Suprapubic skin (tissue), 4 donors: ENCODE data around the gene EFNB1. TPM values are rescaled to one million over a fixed set of nuclear protein-coding genes. Genes with fewer than 3 reads are reported as not detected.
"Not testable (repeated sequence)": the region's sequence is repeated elsewhere in the genome, so short reads cannot be mapped to it uniquely, and the experiment has no call there.

ENCODE experiments used
- DNase-seq, 2 donors: peaks; one replicate each; pipeline ENCODE4 v3.0.0-alpha.2; 2019; ENCODE audit warnings: low spot score in 2 of 2
- H3K27ac ChIP-seq: fragments of 200-600 bp; sonication (generic); one replicate; pipeline ENCODE4 v1.5.1; 2019
- H3K27me3 ChIP-seq: fragments of 200-600 bp; sonication (generic); one replicate; pipeline ENCODE4 v1.5.1; 2019
- H3K36me3 ChIP-seq: fragments of 200-600 bp; sonication (generic); one replicate; pipeline ENCODE4 v1.5.1; 2019
- H3K4me1 ChIP-seq: fragments of 200-600 bp; sonication (generic); one replicate; pipeline ENCODE4 v1.5.1; 2019
- H3K4me3 ChIP-seq: fragments of 200-600 bp; sonication (generic); one replicate; pipeline ENCODE4 v1.5.1; 2019; ENCODE audit warnings: mild to moderate bottlenecking
- H3K9me3 ChIP-seq: fragments of 200-600 bp; sonication (generic); one replicate; pipeline ENCODE4 v1.5.1; 2019
- EP300 ChIP-seq: sonication (generic); formaldehyde crosslinking; IDR thresholded peaks from one replicate; pipeline ENCODE4 v1.6.1; 2017; ENCODE audit warnings: antibody characterized with exemption
- POLR2A ChIP-seq, 2 donors: fragments of 450-650 bp; IDR thresholded peaks; one replicate each; pipeline ENCODE4 v1.6.1; 2017; ENCODE audit warnings: antibody characterized with exemption in 2 of 2, mild to moderate bottlenecking in 2 of 2, moderate library complexity in 2 of 2
- POLR2AphosphoS5 ChIP-seq, 3 donors: sonication (generic); formaldehyde crosslinking; IDR thresholded peaks; one replicate each; pipeline ENCODE4 v1.6.1; 2017; ENCODE audit warnings: antibody characterized with exemption in 3 of 3
- WGBS: methylation state at CpG from one replicate; pipeline ENCODE4 v1.1.5; 2018; 5-methylcytosine and 5-hydroxymethylcytosine counted together
- total RNA-seq, 4 donors: library from RNA; depleted of rRNA; stranded (reverse); fragments of >200 nt; gene quantifications; one replicate each; pipeline ENCODE4 v1.1.0, GENCODE V29; 2016
- TF ChIP-seq, protein P1 (sequence below), 2 donors: fragments of 200-600 bp in 1 of 2; fragments of 450-650 bp in 1 of 2; sonication (generic) in 1 of 2; IDR thresholded peaks; one replicate each; pipeline ENCODE4 v1.5.1; 2016 to 2019; ENCODE audit warnings: antibody characterized with exemption in 2 of 2, mild to moderate bottlenecking in 1 of 2, moderate library complexity in 1 of 2

Gene EFNB1
- total RNA-seq, 4 donors from 2014 or later = 78.4 to 103 (median 89.8) TPM

DNA sequence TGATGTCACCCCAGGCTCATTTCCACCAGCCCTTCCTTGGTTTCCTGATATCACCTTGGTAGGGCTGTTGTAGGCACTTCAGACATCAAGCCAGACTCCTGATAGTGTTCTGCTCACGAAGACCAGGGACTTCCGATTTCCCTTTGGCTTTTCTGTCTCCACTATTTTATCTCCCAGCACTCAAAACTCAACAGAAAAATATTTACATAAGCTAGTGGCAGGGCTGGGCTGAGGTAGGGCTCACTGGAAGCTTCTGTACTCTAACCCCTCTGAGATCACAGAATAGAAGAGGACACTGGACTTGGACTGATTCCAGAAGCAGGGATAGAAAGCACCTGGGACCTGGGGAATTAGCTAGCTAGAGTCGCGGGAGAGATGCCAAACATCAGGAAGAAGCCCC lies 34.4 kb upstream of the EFNB1 start:
- Histone ChIP-seq H3K36me3 (no peaks in the 10 kb centered on the region), H3K4me1 (no peaks in the 10 kb centered on the region), H3K4me3 (no peak overlapping the region), H3K9me3 (no peaks in the 10 kb centered on the region), H3K27ac (no peak overlapping the region), H3K27me3 (no peaks in the 10 kb centered on the region)
- TF ChIP-seq, protein P1, sequence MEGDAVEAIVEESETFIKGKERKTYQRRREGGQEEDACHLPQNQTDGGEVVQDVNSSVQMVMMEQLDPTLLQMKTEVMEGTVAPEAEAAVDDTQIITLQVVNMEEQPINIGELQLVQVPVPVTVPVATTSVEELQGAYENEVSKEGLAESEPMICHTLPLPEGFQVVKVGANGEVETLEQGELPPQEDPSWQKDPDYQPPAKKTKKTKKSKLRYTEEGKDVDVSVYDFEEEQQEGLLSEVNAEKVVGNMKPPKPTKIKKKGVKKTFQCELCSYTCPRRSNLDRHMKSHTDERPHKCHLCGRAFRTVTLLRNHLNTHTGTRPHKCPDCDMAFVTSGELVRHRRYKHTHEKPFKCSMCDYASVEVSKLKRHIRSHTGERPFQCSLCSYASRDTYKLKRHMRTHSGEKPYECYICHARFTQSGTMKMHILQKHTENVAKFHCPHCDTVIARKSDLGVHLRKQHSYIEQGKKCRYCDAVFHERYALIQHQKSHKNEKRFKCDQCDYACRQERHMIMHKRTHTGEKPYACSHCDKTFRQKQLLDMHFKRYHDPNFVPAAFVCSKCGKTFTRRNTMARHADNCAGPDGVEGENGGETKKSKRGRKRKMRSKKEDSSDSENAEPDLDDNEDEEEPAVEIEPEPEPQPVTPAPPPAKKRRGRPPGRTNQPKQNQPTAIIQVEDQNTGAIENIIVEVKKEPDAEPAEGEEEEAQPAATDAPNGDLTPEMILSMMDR (IDR thresholded peaks at IDR 0.05) = no peak
- no peak for DNase-seq
- 95% methylated on average over 4 of the region's 4 CpGs for WGBS

DNA sequence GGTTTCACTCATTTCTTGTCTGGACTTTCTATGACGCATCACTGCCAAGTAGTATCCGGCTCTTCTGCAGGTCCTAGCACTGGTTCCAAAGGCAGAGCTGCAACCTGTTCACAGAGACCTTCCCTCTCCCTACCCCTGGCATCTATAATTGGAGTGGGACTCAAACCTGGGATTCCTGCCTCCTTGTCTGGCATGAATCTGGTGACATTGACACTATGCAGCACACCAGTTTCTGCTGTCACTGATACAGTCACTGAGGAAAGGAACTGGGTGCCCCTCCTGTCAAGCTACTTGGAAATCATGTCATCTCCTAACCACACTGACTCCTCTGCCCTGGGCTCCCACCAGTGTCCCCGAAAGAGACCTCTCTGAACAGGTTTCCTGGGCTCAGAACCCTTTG lies 33.1 kb upstream of the EFNB1 start:
- no peaks in the 10 kb centered on the region for H3K9me3 ChIP-seq
- no peaks in the 10 kb centered on the region for H3K4me1 ChIP-seq
- H3K27me3 ChIP-seq = no peaks in the 10 kb centered on the region
- no peaks in the 10 kb centered on the region for H3K36me3 ChIP-seq
- TF ChIP-seq POLR2A (IDR thresholded peaks at IDR 0.05) (no peak), POLR2AphosphoS5 (IDR thresholded peaks at IDR 0.05) (no peak), EP300 (no peak)
- TF ChIP-seq, protein P1 (IDR thresholded peaks at IDR 0.05) = no peak
- 82% methylated on average over 3 of the region's 3 CpGs for WGBS
- no peak overlapping the region for H3K27ac ChIP-seq
- no peak overlapping the region for H3K4me3 ChIP-seq
- DNase-seq = no peak

DNA sequence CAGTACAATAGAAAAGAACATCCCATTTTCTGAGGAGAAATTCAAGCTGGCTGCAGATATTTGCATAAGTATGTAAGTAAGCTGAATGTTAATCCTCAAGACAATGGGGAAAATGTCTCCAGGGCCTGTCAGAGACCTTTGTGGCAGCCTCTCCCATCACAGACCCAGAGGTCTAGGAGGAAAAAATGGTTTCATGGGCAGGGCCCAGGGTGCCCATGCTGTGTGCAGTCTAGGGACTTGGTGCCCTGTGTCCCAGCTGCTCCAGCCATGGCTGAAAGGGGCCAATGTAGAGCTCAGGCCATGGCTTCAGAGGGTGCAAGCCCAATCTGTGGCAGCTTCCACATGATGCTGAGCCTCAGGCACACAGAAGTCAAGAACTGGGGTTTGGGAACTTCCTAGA lies 30.4 kb upstream of the EFNB1 start:
- not testable (repeated sequence) for H3K4me3 ChIP-seq, H3K4me1 ChIP-seq, H3K36me3 ChIP-seq, H3K27ac ChIP-seq, DNase-seq, H3K27me3 ChIP-seq, H3K9me3 ChIP-seq

DNA sequence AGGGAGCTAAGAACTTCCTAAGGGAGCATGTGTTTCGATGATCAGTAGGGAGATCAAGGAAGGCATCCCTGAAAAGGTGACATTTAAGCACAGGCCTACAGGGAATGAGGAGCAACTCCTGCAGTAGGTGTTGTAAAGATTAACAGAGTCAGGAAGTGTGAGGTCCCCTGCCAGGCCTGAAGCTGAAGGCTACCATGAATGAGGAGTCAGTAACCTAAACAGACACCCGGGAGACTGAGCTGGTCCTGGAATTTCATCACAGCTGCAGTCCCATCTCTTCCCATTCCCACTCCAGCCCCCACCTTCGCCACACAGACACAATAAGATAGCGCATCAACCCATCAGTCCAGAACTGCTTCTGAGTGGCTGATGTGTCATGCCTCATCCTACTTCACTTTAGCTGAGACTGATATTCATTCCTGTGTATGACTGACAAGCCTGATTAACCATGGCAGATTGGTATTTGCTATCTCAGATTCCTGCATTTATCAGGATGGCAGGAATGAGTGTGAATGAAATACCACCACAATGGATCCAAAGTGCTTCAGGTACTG lies 27.0 kb upstream of the EFNB1 start:
- Histone ChIP-seq H3K4me3 (no peak overlapping the region), H3K27me3 (no peaks in the 10 kb centered on the region), H3K4me1 (no peaks in the 10 kb centered on the region), H3K9me3 (no peaks in the 10 kb centered on the region), H3K36me3 (no peaks in the 10 kb centered on the region), H3K27ac (no peak overlapping the region)
- WGBS = 67% methylated on average over 4 of the region's 4 CpGs
- no peak for DNase-seq
- TF ChIP-seq, protein P1 (IDR thresholded peaks at IDR 0.05) = no peak
- TF ChIP-seq POLR2A (IDR thresholded peaks at IDR 0.05) (no peak), POLR2AphosphoS5 (IDR thresholded peaks at IDR 0.05) (no peak), EP300 (no peak)

DNA sequence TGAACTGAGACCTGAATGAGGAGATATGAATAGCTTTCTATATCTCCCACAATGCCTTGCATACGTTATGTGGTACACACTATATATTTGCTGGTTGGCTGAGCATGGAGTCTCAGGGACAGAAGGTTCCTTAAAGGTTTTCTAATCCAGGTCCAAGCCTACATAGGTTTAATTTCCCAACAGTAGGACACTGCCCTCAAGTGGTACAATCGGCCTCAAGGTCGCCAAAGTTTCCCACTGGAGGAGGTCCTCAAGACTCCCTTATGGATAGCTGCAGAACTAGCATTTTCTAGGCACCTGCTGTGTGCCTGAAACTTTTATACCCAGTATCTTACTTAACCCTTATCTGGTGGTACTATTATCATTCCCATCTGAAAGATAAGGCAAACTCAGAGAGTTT lies 21.0 kb upstream of the EFNB1 start:
- TF ChIP-seq, protein P1 (IDR thresholded peaks at IDR 0.05) = peak in 1 of 2 donors; percentile 16
- TF ChIP-seq EP300 (no peak), POLR2A (IDR thresholded peaks at IDR 0.05) (no peak), POLR2AphosphoS5 (IDR thresholded peaks at IDR 0.05) (no peak)
- Histone ChIP-seq H3K27ac (no peak overlapping the region), H3K4me1 (no peaks in the 10 kb centered on the region), H3K4me3 (no peak overlapping the region), H3K36me3 (no peaks in the 10 kb centered on the region), H3K9me3 (no peaks in the 10 kb centered on the region), H3K27me3 (no peaks in the 10 kb centered on the region)
- DNase-seq = no peak
- WGBS = 24% methylated on average over 3 of the region's 3 CpGs

DNA sequence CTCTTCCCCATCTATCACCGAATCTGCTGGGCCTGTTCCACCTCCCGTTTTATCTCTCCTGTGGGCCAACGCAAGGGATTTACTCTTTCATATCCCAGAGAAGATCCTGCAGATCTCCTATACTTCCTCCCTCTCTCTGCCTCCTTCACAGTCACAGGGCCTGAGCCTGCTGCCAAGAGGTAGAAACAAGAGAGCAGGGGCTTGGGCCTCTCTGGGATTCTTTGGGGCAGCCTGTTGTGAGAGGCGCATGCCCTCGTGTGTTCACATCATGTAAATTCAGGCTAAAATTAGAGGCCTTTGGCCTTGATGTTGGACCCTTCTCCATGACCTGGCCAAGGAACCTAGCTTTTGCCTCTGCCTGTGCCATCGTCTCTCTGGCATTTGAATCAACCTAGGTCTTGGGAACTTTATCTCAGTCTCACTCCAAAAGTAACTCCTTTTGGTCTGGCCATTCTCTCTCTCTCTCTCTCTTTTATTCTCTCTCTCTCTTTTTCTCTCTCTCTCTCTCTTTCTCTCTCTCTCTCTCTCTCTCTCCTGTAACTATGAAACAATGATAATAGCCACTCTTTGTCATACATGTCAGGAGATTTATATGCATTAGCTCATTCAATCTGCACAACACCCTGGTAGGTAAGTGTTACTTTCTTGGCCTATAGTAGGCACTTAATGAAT lies 20.0 kb upstream of the EFNB1 start:
- TF ChIP-seq POLR2AphosphoS5 (IDR thresholded peaks at IDR 0.05) = no peak
- no peak for TF ChIP-seq EP300
- TF ChIP-seq POLR2A (IDR thresholded peaks at IDR 0.05) = no peak
- TF ChIP-seq, protein P1 (IDR thresholded peaks at IDR 0.05) = no peak
- WGBS = 75% methylated on average over 6 of the region's 6 CpGs
- H3K9me3 ChIP-seq = no peaks in the 10 kb centered on the region
- no peaks in the 10 kb centered on the region for H3K36me3 ChIP-seq
- H3K4me3 ChIP-seq = no peak overlapping the region
- no peak overlapping the region for H3K27ac ChIP-seq
- no peaks in the 10 kb centered on the region for H3K4me1 ChIP-seq
- DNase-seq = no peak
- no peaks in the 10 kb centered on the region for H3K27me3 ChIP-seq
